HUDEP-2 (cell line): ENCODE results near the gene CDH23.

Experiments
- DNase-seq, 76 experiments: peaks; one replicate each; lab custom pipeline; 2025; ENCODE audit not compliant: unreplicated experiment in 76 of 76; lab: John Stamatoyannopoulos, UW

Gene CDH23

GRCh38 chr10:71437537-71438092, 40.9 kb downstream of the CDH23 start:
- no peak for DNase-seq

DNA sequence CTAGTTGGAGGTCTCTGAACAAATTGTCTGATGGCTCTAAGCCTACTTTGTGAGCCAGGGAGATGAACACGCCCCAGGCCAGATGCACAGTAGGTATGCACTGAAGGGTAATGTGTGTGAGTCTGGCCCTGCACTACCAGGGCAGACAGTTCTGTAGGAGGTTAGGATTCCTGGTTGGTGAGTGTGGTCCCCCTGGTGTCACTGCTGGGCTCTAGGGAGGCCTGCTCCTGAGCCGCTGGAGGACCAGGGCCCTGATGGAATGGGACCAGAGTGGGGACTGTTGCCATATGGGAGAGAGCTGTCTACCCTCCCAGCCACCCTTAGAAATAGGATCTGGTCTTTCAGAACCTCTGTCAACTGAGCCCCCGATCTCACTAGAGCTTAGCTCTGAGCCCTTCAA, 42.0 kb downstream of the CDH23 start:
- no peak for DNase-seq

DNA sequence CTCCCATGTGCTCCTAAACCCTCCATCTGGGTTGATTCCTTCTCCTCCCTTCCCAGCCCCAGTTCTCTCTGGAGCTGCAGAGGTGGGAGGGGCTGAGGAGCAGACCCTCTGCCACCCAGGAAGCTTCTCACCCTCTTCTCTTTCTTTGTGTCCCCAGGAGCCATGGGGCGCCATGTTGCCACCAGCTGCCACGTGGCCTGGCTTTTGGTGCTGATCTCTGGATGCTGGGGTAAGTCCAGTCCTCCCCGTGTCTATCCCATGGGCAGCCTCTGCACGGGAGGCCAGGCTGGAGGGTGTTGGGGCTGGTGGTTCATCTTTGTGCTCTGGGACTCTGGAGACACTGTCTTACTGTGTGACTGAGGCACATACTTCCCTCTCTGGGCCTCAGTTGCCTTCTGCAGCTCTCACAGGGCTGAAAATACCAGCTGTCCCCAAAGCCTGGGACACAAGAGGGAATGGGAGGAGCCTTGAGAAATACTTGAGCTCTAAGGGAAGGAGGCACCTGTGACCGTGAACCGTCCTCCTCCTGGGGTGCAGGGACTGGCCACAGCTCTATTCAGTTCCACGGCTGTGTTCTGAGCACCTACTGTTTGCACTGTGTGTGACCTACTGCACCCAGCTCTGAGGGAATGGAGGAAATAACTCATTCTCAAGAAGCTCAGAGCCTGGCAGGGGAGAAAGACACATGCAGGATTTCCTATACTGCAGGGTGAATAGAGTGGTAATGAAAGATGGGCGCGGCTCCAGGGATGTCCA, 43.1 kb downstream of the CDH23 start:
- DNase-seq = no peak

- DNase-seq = no peak
Measured at GRCh38 chr10:71440506-71441035, 43.9 kb downstream of the CDH23 start.

DNA sequence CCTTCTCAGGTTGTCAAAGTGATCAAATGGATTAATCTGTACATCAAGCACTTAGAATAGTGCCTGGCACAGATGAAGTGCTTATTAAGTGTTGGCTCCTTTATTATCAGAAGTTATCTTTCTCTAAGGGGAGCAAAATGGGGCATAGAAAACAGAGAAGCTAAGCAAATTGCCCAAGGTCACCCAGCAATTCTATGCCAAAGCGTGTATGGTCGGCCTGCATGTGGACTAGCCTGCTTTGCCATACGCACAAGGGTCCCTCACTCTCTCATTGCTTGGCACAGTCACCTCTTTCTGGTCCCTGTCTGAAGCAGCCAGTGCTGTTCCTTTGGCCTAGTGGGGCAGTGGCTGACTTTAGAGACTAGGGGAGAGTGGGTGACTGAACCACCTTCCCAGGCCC, 45.3 kb downstream of the CDH23 start:
- no peak for DNase-seq

- no peak for DNase-seq
Measured at GRCh38 chr10:71442859-71443570, 46.3 kb downstream of the CDH23 start.

DNA sequence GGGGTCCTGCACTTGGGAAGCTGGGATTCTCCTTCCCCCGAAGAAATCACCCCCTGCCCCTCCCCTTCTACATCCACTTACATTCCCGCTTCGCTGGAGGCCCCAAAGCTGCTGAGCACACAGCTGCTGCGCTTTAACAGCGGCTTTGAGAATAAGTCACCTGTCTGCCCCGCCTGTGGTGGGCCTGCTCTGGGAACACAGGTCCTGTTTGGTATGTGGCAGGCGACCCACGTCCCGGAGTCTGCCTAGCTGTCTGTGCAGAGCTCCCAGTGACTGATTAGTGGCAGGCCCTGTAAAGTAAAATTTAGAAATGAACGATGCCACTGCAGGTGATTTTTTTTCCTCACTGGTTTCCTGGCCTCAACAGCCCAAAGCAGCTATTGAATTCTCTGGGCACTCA, 47.0 kb downstream of the CDH23 start:
- DNase-seq = no peak

- DNase-seq = no peak
Measured at GRCh38 chr10:71444284-71445054, 47.7 kb downstream of the CDH23 start.

- DNase-seq = no peak
Measured at GRCh38 chr10:71447676-71448075, 51.0 kb downstream of the CDH23 start.

DNA sequence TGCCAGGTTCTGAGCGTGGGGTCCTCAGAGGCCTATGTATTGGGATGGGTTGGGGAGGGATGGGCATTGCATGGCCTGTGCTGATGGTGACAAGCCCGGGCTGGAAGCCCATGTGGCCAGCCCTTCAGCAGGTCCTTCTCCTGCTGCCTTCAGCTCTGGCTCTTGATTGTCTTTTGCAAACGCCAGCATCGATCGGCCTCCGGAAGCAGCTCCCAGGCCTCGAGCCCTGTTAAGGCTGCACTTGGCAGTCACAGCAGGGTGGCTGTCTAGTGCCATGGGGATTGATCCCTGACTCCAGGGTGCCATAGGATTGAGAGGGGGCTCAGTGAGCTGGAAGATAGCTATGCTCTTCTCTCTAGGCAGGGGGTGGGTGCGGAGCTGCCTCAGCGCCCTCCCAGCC, 51.4 kb downstream of the CDH23 start:
- DNase-seq = no peak

DNA sequence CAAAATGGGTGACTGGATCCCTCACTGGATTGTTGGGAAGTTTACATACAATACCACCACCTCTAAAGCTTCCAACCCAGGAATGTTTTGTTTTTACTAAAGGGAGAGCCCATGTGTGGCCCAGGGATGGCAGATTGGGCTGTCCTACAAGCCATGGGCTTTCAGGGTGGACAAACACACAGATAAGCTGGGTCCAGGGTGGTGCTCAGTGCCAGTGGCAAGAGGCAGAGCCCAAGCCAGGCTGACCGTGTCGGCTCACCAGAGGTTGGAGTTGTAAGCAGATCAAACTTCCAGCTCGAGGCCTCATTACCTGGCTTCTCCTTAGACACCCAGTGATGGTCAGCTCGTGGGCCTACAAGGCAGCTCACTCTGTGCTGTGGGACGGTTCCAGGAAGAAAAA, 52.3 kb downstream of the CDH23 start:
- no peak for DNase-seq

- no peak for DNase-seq
Measured at GRCh38 chr10:71451754-71452153, 55.0 kb downstream of the CDH23 start.

DNA sequence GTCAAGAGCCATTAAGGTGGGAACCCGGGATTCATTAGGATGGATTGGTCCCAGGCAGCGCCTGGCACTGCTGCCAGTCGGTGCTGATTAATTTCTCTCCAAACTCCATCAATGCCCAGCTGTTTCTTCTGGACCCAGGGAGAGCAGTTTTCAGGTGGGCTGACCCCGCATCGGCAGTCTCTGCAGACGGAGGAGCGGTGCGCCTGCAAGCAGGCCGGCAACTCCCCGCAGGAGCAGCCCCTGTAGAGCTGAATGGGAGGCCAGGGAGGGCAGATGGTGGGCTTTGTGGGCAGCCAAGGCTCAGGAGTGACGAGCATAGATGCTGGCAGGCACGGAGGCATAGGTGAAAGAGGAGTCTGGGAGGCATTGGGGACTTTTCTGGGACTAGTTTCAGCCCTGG, 56.5 kb downstream of the CDH23 start:
- no peak for DNase-seq

DNA sequence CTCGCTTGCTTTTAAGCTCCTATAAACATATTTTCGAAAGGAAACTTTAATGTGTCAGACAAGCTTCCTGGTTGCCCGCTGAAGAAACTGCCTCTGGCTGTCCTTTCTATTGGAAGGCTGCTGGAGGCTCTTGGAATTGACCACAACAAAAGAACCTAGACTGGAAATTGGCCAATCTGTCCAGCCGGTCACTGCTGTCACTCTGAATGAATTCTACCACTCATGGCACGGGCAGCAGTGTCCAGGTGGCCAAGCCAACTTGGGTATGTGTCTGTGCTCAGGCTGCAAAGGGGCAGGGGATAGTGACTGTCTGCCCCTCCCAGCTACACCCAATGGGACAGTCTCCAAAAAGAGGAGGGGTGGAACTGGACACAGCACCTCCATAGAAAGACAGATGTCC, 57.6 kb downstream of the CDH23 start:
- DNase-seq = no peak

DNA sequence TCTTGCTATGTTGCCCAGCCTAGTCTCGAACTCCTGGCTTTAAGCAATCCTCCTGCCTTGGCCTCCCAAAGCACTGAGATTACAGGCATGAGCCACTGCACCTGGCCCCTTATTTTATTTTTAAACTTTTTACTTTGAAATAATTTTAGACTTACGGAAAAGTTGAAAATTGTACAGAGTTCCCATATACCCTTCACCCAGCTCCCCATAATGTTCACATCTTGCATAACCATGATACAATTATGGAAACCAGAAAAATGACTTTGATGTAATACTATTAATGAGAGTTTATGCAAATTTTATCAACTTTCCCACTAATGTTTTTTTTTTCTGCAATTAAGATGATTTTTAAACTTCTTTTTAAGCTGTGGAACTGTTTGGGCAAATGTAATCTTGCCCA, 58.3 kb downstream of the CDH23 start:
- no peak for DNase-seq

DNA sequence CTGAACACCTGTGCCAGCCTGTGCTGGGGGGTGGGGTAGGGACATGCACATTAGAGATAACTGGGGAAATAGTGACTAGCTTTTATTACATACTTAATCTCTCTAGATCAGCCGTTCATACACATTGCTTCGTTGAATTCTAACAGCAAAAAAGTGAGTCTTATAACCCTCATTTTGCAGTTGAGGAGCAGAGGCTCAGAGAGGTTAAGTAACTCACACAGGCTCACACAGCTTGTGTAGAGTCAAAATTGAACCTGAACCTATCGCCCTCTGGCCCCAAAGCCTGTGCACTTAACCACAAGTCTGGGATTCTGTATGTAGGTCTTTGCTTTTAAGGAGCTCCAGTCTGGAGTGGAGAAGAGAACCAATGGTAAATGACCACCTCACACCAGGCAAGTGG, 59.9 kb downstream of the CDH23 start:
- no peak for DNase-seq

- no peak for DNase-seq
Measured at GRCh38 chr10:71457908-71458307, 61.2 kb downstream of the CDH23 start.

- DNase-seq = no peak
Measured at GRCh38 chr10:71458387-71458786, 61.7 kb downstream of the CDH23 start.

DNA sequence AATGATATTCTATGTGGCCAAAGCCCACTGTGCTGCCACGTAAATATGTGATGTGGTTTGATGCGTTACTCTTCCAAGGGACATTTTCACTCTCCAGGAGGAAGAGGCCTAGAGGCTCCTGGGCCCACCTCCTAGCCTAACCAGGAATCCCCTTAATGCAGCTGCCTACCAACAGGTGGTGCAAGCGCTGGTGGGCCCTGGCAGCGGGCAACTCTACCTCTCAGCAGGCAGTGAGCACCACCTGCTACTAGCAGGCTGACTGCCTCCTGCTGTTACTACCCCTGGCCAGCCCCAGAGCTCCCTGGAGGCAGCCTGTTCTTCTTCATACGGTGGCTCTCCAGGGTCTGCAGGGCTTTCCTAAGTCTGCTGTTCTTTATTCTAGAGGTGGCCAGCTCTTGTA, 62.8 kb downstream of the CDH23 start:
- no peak for DNase-seq

DNA sequence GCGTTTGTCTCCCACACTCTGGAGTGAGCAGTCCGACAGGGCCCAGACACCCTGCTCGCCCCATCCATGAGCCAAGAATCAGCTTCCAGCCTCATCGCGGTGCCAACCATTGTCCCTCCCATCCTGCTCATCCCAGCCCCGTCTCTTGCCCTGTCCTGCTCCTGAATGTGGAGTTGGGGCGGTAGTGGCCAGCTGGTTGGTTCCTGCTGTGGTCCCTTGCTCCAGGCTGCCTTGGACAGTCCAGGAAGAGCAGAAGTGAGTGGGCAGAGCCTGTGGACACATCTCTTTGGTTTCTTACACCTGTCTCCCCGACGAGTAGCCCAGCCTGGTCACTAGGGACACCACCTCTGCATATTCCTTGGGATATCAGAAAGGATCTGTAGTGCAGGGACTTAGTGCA, 63.9 kb downstream of the CDH23 start:
- DNase-seq = no peak

DNA sequence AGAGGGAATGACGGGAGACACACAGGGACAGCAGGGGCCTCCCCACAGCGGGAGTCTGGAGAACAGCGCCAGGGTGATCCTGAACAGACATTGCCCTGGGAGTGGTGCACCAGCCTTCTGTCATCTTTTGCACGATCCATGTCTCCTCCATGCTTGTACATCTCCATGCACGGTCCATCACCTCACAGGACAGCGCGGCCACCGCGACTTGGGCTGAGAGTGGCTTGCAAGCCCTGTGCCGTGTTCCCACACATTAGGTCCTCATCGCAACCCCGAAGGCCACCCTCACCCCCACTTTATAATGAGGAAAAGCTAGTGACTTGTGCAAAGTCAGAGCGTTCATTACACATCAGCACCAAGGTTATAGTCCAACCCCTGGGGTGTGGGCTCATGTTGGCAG, 64.7 kb downstream of the CDH23 start:
- DNase-seq = no peak
